Keratinocyte (primary cell): Measurements from ENCODE around the gene C6orf132.

Source experiments
- CTCF ChIP-seq, 3 experiments: IDR thresholded peaks in 1 of 3; conservative IDR thresholded peaks in 1 of 3; optimal IDR thresholded peaks in 1 of 3; 2 replicates in 2 of 3; 3 replicates in 1 of 3; pipeline versions ENCODE3 to v1.5.1; 2011; ENCODE audit warnings: low read length in 3 of 3, mild to moderate bottlenecking in 3 of 3, moderate library complexity in 2 of 3, control low read depth in 1 of 3, inconsistent platforms in 1 of 3; ENCODE audit not compliant: insufficient read depth in 2 of 3; ENCODE audit errors: extremely low read depth in 1 of 3
- EZH2 ChIP-seq: IDR thresholded peaks from one replicate; pipeline ENCODE4 v1.6.1; 2012; ENCODE audit warnings: inconsistent platforms, mild to moderate bottlenecking, low read length, moderate library complexity

- TF ChIP-seq CTCF (optimal IDR thresholded peaks at IDR 0.05 in 1 of 3, IDR thresholded peaks at IDR 0.05 in 1 of 3, conservative IDR thresholded peaks at IDR 0.05 in 1 of 3; ENCODE audit: extremely low read depth in 1 of 3, insufficient read depth in 2 of 3, low read length in 3 of 3): no peak
- no peak for TF ChIP-seq EZH2
These were observed 18.1 kb downstream of the C6orf132 start for GRCh38 chr6:42124223-42124836.
